ENCODE measurements around the gene SYNPO2. TPM values are rescaled to one million over a fixed set of nuclear protein-coding genes. Genes with fewer than 3 reads are reported as not detected.

SYNPO2 gene
- total RNA-seq, 1 experiment from 2014 or later = 0.04 TPM

- DNase-seq (no peak), ATAC-seq (no peak)
- no peak overlapping the region for H3K27ac ChIP-seq (ENCODE audit: low read length)
- intact Hi-C loops (cut with micrococcal nuclease) = no loop called here
- H3K36me3 ChIP-seq (ENCODE audit: low read depth, low read length) = no peaks in the 10 kb centered on the region
- no peaks in the 10 kb centered on the region for H4K20me1 ChIP-seq (ENCODE audit: low read length)
- H3K79me2 ChIP-seq (ENCODE audit: low read length) = no peaks in the 10 kb centered on the region
- no peak overlapping the region for H3K4me2 ChIP-seq (ENCODE audit: low read length)
- no peaks in the 10 kb centered on the region for H3K9me2 ChIP-seq (replicated peaks; ENCODE audit: low read length)
- no TSS peak for BruUV-seq (replicated peaks)
- H3K4me3 ChIP-seq (ENCODE audit: low read length) = no peak overlapping the region
- POLR2A ChIA-PET (ENCODE audit: unreplicated experiment) = interaction anchor here (0.6 kb wide), 1 partner anchor 53 kb away, joined by 7 read pairs; no protein-coding TSS in a partner anchor
- TF ChIP-seq EZH2phosphoT487 (IDR thresholded peaks at IDR 0.05; ENCODE audit: borderline replicate concordance, low read length) (no peak), CTCF (conservative IDR thresholded peaks at IDR 0.05; ENCODE audit: low read depth, low read length) (no peak), EZH2 (IDR thresholded peaks at IDR 0.05; ENCODE audit: low read length, unreplicated experiment) (no peak)
- no peaks in the 10 kb centered on the region for H3K27me3 ChIP-seq (ENCODE audit: low read length)
- H3K4me1 ChIP-seq (ENCODE audit: insufficient read depth, low read length) = peaks cover 19% of the 10 kb centered on the region
- CTCF ChIA-PET = no interaction called here
- H2AFZ ChIP-seq (ENCODE audit: low read length) = no peak overlapping the region
- no peaks in the 10 kb centered on the region for H3F3A ChIP-seq (ENCODE audit: low read length, unreplicated experiment)
- no peaks in the 10 kb centered on the region for H3K9me3 ChIP-seq (ENCODE audit: low read length)
- H3K9ac ChIP-seq (ENCODE audit: low read length) = no peak overlapping the region
These were observed 33.1 kb downstream of the SYNPO2 start for GRCh38 chr4:118921786-118922185.

- TF ChIP-seq EZH2 (IDR thresholded peaks at IDR 0.05; ENCODE audit: low read length, unreplicated experiment) (no peak), CTCF (conservative IDR thresholded peaks at IDR 0.05; ENCODE audit: low read depth, low read length) (no peak), EZH2phosphoT487 (IDR thresholded peaks at IDR 0.05; ENCODE audit: borderline replicate concordance, low read length) (no peak)
- POLR2A ChIA-PET (ENCODE audit: unreplicated experiment) = no interaction called here
- no TSS peak for BruUV-seq (replicated peaks)
- ATAC-seq = no peak
- no peak overlapping the region for H2AFZ ChIP-seq (ENCODE audit: low read length)
- peaks cover 4% of the 10 kb centered on the region; the same call in 1 of the 2 replicates for H3K4me1 ChIP-seq (ENCODE audit: insufficient read depth, low read length)
- no peak overlapping the region for H3K4me2 ChIP-seq (ENCODE audit: low read length)
- H3K9me2 ChIP-seq (replicated peaks; ENCODE audit: low read length) = no peaks in the 10 kb centered on the region
- no peaks in the 10 kb centered on the region for H3F3A ChIP-seq (ENCODE audit: low read length, unreplicated experiment)
- H3K27me3 ChIP-seq (ENCODE audit: low read length) = no peaks in the 10 kb centered on the region
- no peak overlapping the region for H3K9ac ChIP-seq (ENCODE audit: low read length)
- intact Hi-C loops (cut with micrococcal nuclease) = no loop called here
- no peak overlapping the region for H3K4me3 ChIP-seq (ENCODE audit: low read length)
- H3K79me2 ChIP-seq (ENCODE audit: low read length) = no peaks in the 10 kb centered on the region
- H4K20me1 ChIP-seq (ENCODE audit: low read length) = no peaks in the 10 kb centered on the region
- CTCF ChIA-PET = no interaction called here
- H3K9me3 ChIP-seq (ENCODE audit: low read length) = no peaks in the 10 kb centered on the region
- H3K36me3 ChIP-seq (ENCODE audit: low read depth, low read length) = no peaks in the 10 kb centered on the region
- H3K27ac ChIP-seq (ENCODE audit: low read length) = no peak overlapping the region
- DNase-seq = no peak
These were observed 35.2 kb downstream of the SYNPO2 start for GRCh38 chr4:118923891-118924290.

GRCh38 chr4:118927974-118928373, 39.3 kb downstream of the SYNPO2 start:
- no peak overlapping the region for H3K4me3 ChIP-seq (ENCODE audit: low read length)
- POLR2A ChIA-PET (ENCODE audit: unreplicated experiment) = no interaction called here
- intact Hi-C loops (cut with micrococcal nuclease) = no loop called here
- no peak overlapping the region for H3K9ac ChIP-seq (ENCODE audit: low read length)
- H3K27ac ChIP-seq (ENCODE audit: low read length) = no peak overlapping the region
- no peaks in the 10 kb centered on the region for H3K4me1 ChIP-seq (ENCODE audit: insufficient read depth, low read length)
- H3F3A ChIP-seq (ENCODE audit: low read length, unreplicated experiment) = no peaks in the 10 kb centered on the region
- no peaks in the 10 kb centered on the region for H4K20me1 ChIP-seq (ENCODE audit: low read length)
- CTCF ChIA-PET = no interaction called here
- H2AFZ ChIP-seq (ENCODE audit: low read length) = no peak overlapping the region
- no peaks in the 10 kb centered on the region for H3K9me3 ChIP-seq (ENCODE audit: low read length)
- H3K9me2 ChIP-seq (replicated peaks; ENCODE audit: low read length) = no peaks in the 10 kb centered on the region
- H3K79me2 ChIP-seq (ENCODE audit: low read length) = no peaks in the 10 kb centered on the region
- H3K4me2 ChIP-seq (ENCODE audit: low read length) = no peak overlapping the region
- ATAC-seq (no peak), DNase-seq (no peak)
- H3K27me3 ChIP-seq (ENCODE audit: low read length) = no peaks in the 10 kb centered on the region
- no peaks in the 10 kb centered on the region for H3K36me3 ChIP-seq (ENCODE audit: low read depth, low read length)
- TF ChIP-seq EZH2phosphoT487 (IDR thresholded peaks at IDR 0.05; ENCODE audit: borderline replicate concordance, low read length) (no peak), EZH2 (IDR thresholded peaks at IDR 0.05; ENCODE audit: low read length, unreplicated experiment) (no peak), CTCF (conservative IDR thresholded peaks at IDR 0.05; ENCODE audit: low read depth, low read length) (no peak)
- no TSS peak for BruUV-seq (replicated peaks)
